KBM-7 (cell line): ENCODE measurements around the gene PINK1.
"Not testable (repeated sequence)": the region's sequence is repeated elsewhere in the genome, so short reads cannot be mapped to it uniquely, and the experiment has no call there.

Experiments used
- DNase-seq: peaks from one replicate; pipeline ENCODE4 v3.0.0-alpha.2; 2015
- in situ Hi-C: fragments of 300-500 bp; cut with MboI; formaldehyde crosslinking; loops from 2 replicates; pipeline ENCODE4 v1.14.3; 2020; ENCODE audit warnings: low sequenced_read_pairs, low pct_unique_long_range_greater_than_20kb, mixed read lengths

The PINK1 gene

DNA sequence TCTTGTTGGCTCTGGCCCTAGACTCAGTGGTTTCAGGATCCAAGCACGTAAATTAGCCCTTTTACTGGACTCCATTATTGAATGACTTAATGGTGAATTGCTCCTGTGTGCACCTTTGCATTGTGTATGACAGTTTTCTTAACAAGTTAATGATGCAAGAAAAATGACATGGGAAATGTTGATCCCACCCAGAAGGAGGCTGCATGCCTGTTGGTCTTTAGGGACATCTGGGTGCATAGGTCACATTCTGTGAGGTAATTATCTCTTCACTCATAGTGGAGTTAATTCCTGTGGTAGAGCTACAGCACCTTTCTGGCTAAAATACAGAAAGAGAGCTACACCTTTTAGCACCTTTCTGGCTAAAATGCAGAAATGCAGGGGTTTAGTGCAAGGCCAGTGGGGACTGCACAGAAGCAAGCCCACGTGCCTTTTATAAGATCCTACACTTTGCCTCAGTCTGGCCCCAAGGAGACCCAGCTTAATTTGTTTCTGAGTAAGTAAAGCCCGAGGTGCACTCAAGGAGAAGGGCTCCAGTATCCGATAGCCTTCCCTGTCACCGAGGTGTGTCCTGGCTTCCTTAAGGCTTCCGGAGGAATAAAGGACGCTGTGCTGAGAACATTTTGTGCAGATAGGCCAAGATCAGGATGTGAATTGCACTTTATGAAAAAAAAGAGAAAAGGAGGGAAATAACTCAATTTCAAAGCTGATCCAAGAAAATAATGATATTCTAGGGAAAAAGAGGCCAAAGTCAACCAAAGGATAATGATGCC lies 26.3 kb upstream of the PINK1 start:
- DNase-seq, in situ Hi-C loops: not testable (repeated sequence)

- no peak for DNase-seq
- in situ Hi-C loops, result no loop called here
Measured at GRCh38 chr1:20609541-20609940, 23.7 kb upstream of the PINK1 start.

DNA sequence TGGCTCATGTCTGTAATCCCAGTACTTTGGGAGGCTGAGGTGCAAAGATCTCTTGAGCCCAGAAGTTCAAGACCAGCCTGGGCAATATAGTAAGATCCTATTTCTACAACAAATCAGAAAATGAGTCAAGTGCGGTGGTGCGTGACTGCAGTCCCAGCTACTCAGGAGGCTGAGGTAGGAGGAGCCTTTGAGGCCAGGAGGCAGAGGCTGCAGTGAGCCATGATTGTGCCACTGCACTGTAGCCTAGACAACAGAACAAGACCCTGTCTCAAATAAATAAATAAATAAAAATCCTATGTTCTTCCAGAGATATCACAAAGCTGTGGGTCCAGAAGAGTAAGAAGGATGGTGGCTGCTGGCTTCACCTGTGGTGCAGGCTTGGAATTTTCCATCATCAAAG lies 22.3 kb upstream of the PINK1 start:
- no peak for DNase-seq
- in situ Hi-C loops, result no loop called here

GRCh38 chr1:20611652-20612051 lies 21.6 kb upstream of the PINK1 start:
- in situ Hi-C loops, result no loop called here
- no peak for DNase-seq

DNA sequence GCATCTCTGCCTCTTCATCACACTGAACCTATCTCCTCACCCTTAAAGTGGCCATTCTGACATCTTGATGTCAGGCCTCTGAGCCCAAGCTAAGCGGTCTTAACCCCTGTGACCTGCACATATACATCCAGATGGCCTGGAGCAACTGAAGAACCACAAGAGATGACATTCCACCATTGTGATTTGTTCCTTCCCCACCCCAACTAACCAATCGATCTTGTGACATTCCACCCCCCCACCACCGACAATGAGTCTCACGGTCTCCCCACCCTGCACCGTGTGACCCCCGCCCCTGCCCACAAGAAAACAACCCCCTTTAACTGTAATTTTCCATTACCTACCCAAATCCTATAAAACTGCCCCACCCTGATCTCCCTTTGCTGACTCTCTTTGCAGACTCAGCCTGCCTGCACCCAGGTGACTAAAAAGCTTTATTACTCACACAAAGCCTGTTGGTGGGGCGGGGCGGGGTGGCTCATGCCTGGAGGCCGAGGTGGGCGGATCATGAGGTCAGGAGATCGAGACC lies 21.0 kb upstream of the PINK1 start:
- in situ Hi-C loops, result no loop called here
- no peak for DNase-seq

DNA sequence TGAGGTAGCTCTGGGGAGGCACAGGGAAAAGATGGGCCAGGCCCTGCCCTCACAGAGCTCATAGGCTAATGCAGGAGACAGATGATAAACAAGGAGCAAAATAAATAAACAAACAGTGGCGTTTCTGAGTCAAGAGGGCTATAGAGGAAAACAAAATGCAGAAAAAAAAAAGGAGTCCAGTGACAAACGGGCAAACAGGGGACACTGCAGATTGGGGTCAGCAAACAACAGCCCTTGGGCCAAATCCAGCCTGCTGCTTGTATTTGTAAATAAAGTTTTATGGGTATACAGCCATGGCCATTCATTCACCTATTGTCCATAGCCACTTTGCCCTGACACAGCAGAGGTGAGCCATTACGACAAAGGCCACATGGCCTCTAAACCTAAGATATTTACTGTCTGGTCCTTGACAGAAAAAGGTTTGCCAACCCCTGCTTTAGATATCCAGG lies 19.1 kb upstream of the PINK1 start:
- DNase-seq, result no peak
- in situ Hi-C loops, result no loop called here

- in situ Hi-C loops, result no loop called here
- DNase-seq, result no peak
Measured at GRCh38 chr1:20615946-20616846, 17.1 kb upstream of the PINK1 start.

DNA sequence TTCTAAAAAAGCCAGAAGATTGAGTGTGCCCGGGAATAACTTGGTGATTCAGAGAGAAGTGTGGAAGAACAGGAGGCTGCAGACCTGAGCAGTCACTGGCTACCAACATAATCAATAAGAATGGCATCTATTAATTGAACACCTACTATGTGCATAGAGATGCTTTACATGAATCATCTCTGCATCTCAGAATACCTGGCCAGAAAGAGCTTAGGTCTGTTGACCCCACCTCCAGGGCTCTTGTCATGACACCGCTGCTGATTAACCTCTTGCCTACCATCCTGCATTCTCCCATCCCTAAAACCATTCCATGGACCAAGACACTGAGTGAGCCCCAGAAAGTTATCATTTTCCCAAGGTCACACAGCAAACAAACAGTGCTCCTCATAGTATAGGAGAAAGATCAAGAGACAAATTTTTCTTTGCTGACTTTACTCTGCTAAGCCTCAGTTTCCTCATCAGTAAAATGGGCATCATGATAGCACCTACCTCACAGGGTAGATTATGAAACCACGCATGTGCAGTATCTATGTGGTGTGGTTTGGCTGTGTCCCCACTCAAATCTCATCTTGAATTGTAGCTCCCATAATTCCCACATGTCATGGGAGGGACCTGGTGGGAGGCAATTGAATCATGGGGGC lies 16.3 kb upstream of the PINK1 start:
- no peak for DNase-seq
- in situ Hi-C loops, result no loop called here

DNA sequence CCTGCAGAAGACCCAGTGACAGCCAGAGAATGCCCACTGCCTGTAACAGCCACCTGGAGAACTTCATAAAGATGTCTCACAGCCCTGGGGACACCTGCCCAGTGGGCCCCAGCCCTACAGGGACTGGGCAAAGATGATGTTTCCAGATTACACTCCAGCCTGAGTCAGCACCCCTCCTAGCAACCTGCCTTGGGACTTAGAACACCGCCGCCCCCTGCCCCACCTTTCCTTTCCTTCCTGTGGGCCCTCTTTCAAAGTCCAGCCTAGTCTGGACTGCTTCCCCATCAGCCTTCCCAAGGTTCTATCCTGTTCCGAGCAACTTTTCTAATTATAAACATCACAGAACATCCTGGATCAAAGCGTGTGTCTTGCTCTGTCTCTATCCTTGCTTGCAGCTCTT lies 14.7 kb upstream of the PINK1 start:
- in situ Hi-C loops, result no loop called here
- no peak for DNase-seq

- in situ Hi-C loops, result no loop called here
- DNase-seq, result no peak
Measured at GRCh38 chr1:20619999-20620398, 13.3 kb upstream of the PINK1 start.

DNA sequence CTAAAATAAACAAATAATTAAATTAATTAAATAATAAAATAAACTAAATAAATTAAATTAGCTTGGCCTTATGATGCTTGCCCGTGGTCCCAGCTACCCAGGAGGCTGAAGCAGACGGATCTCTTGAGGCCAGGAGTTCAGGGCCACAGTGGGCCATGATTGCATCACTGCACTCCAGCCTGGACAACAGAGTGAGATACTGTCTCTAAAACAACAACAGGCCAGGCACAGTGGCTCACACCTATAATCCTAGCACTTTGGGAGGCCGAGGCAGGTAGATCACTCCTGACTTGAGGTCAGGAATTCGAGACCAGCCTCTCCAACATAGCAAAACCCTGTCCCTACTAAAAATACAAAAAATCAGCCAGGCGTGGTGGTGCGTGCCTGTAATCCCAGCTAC lies 12.2 kb upstream of the PINK1 start:
- in situ Hi-C loops, result no loop called here

DNA sequence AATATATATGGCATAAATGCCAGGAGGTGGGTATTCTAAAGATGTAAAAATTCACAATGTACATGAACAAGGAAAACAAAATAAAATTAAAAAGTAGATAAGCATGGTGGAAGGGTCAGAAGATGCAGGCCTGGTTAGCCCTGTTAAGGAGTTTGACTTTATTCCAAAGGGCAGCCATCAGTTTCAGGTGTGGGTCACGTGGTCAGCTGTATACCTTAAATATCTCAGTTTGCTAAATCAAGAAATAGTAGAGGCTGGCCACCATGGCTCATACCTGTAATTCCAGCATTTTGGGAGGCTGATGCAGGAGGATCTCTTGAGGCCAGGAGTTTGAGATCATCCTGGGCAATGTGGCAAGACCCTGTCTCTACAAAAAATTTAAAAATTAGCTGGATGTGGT lies 8.5 kb upstream of the PINK1 start:
- in situ Hi-C loops, result no loop called here
- no peak for DNase-seq

More for the DNA sequence above, 12.2 kb upstream of the PINK1 start:
- DNase-seq, result no peak

DNA sequence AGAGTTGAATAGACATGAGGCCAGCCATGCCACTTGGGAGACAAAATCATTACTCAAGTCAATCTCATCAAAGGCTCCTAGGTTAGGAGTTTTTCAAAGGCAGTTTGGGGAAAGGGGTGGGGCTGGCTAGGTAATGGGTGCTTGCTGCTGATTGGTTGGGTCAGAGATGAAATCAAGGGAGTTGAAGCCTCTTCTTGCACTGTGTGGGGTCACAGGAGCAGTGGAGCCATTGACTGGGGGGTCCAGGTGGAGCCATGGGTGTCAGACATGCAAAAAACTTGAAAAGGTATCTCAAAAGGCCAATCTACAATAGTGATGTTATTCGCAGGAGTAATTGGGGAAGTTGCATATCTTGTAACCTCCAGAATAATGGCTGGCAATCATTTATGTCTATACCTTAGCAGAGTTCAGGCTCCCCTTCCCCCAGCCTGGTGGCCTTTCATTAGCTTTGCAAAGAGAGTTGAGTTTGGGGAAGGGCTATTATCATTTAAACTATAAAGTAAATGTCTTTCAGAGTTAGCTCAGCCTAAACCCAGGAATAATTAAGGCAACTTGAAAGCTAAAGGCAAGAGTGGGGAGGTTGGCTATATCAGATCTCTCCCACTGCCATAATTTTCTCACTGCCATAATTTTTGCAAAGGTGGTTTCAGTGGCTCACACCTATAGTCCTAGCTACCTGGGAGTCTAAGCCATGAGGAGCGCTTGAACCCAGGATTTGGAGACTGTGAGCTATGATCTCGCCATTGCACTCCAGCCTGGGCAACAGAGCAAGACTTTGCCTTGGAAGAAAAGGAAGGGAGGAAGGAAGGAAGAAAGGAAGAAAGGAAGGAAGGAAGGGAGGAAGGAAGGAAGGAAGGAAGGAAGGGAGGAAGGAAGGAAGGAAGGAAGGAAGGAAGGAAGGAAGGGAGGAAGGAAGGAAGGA lies 7.8 kb upstream of the PINK1 start:
- DNase-seq, result no peak
- in situ Hi-C loops, result no loop called here

DNA sequence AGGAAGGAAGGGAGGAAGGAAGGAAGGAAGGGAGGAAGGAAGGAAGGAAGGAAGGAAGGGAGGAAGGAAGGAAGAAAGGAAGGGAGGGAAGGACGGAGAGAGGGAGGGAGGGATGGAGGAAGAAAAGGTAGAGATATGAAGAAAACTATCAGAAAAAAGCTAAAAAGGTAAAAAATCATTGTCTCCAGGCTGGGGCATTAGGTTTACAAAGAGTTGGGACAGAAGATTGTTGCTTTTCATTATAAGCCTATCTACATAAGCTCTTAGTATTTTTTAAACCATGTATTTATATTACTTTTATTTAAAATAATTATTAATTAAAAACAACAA lies 7.2 kb upstream of the PINK1 start:
- in situ Hi-C loops, result no loop called here
- no peak for DNase-seq

DNA sequence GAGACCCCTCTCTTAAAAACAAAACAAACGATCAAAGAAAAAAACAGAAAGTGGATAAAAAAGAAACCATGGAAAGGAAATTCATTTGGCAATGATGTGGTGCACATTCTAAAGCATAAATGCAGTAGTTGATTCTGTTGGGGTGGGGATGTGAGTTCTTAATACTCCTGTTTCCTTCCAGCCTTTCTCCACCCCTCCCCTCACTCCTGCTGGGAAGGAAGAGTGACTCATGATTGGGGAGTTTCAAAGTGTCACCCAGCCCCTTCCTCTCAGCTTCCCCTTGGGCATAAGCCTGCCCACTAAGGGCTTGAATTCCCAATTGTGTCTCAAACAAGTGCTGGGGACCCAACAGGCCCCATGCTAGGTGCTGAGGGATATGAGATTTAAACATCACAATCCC lies 6.7 kb upstream of the PINK1 start:
- no peak for DNase-seq
- in situ Hi-C loops, result no loop called here

- in situ Hi-C loops, result loop anchor here (10.0 kb wide), 1 partner anchor 56 kb away; no protein-coding TSS in a partner anchor
- DNase-seq, result no peak
Measured at GRCh38 chr1:20630729-20631128, 2.5 kb upstream of the PINK1 start.

GRCh38 chr1:20632386-20632785 lies 872 bp upstream of the PINK1 start:
- in situ Hi-C loops, result loop anchor here (10.0 kb wide), 1 partner anchor 58 kb away; no protein-coding TSS in a partner anchor
- DNase-seq, result no peak

DNA sequence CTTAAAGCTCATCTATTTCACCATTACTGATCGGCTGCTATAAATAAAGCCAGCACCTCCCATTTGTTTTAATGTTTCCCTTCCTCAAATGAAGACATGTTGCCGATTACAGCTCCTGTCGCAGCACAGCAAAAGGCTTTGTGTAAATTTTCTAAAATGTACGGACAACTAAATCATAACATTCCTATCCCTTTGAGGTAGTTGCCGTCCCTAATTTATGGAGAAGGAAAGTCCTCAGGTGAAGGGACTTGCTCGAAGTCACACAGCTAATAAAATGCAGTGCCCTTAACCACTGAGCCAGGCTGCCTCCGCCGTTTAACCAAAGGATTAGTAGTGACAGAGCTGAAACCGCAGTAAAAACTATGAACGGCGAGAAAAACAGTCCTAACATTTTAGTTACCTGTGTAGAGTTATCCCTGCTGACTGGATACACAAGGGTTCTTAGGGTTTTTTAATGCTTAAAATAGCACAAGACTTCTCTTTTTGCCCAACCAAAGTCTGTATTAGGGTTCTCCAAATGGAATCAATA lies 871 bp downstream of the PINK1 start:
- in situ Hi-C loops, result loop anchor here (10.0 kb wide), 1 partner anchor 59 kb away; no protein-coding TSS in a partner anchor
- peak; percentile 54 for DNase-seq
